CD4-positive, alpha-beta T cell treated with Interleukin-6 for 4 hours (primary cell): Measurements from ENCODE around the gene EEF2KMT.
A peak's percentile ranks its signal among the peaks of the same experiment; 100 is the strongest.
"Not testable (repeated sequence)": the region's sequence is repeated elsewhere in the genome, so short reads cannot be mapped to it uniquely, and the experiment has no call there.

Experiments
- DNase-seq: peaks from one replicate; pipeline ENCODE4 v3.0.0-alpha.2; 2020; ENCODE audit warnings: mixed read lengths

The EEF2KMT gene

GRCh38 chr16:5097470-5098220 is at the start of gene EEF2KMT:
TSS of gene EEF2KMT (minus strand) at chr16:5097795. CDS start at chr16:5097739, 56 bp downstream.
- peak; percentile 96 for DNase-seq

GRCh38 chr16:5144621-5144956 is 47.0 kb upstream of the EEF2KMT start:
- not testable (repeated sequence) for DNase-seq

GRCh38 chr16:5143761-5144620 is 46.4 kb upstream of the EEF2KMT start:
- no peak for DNase-seq

- not testable (repeated sequence) for DNase-seq
Measured at GRCh38 chr16:5140151-5140550, 42.6 kb upstream of the EEF2KMT start.

GRCh38 chr16:5134739-5135452 is 37.3 kb upstream of the EEF2KMT start:
- not testable (repeated sequence) for DNase-seq

GRCh38 chr16:5132915-5133600 is 35.5 kb upstream of the EEF2KMT start:
- not testable (repeated sequence) for DNase-seq

GRCh38 chr16:5131467-5132004 is 33.9 kb upstream of the EEF2KMT start:
- DNase-seq: not testable (repeated sequence)

GRCh38 chr16:5117300-5118087 is 19.9 kb upstream of the EEF2KMT start:
- peak; percentile 61 for DNase-seq

- DNase-seq: not testable (repeated sequence)
Measured at GRCh38 chr16:5116780-5117295, 19.2 kb upstream of the EEF2KMT start.

GRCh38 chr16:5110933-5111332 is 13.3 kb upstream of the EEF2KMT start:
- not testable (repeated sequence) for DNase-seq

- DNase-seq: no peak
Measured at GRCh38 chr16:5108505-5109158, 11.0 kb upstream of the EEF2KMT start.

GRCh38 chr16:5105039-5105438 is 7.4 kb upstream of the EEF2KMT start:
- DNase-seq: not testable (repeated sequence)

- DNase-seq: not testable (repeated sequence)
Measured at GRCh38 chr16:5103296-5104032, 5.9 kb upstream of the EEF2KMT start.

- not testable (repeated sequence) for DNase-seq
Measured at GRCh38 chr16:5099174-5099573, 1.6 kb upstream of the EEF2KMT start.

GRCh38 chr16:5098221-5099159 is 895 bp upstream of the EEF2KMT start:
- peak; percentile 97 for DNase-seq

- DNase-seq: peak; percentile 29
Measured at GRCh38 chr16:5097061-5097469, 530 bp downstream of the EEF2KMT start.

GRCh38 chr16:5096437-5097060 is 1.0 kb downstream of the EEF2KMT start:
- DNase-seq: not testable (repeated sequence)
